MV-4-11 (cell line): ENCODE results near the gene KEAP1.
"Not testable (repeated sequence)": the region's sequence is repeated elsewhere in the genome, so short reads cannot be mapped to it uniquely, and the experiment has no call there.

Experiments used
- DNase-seq: peaks from one replicate; lab custom pipeline; 2025; lab: John Stamatoyannopoulos, UW

KEAP1 gene

DNA sequence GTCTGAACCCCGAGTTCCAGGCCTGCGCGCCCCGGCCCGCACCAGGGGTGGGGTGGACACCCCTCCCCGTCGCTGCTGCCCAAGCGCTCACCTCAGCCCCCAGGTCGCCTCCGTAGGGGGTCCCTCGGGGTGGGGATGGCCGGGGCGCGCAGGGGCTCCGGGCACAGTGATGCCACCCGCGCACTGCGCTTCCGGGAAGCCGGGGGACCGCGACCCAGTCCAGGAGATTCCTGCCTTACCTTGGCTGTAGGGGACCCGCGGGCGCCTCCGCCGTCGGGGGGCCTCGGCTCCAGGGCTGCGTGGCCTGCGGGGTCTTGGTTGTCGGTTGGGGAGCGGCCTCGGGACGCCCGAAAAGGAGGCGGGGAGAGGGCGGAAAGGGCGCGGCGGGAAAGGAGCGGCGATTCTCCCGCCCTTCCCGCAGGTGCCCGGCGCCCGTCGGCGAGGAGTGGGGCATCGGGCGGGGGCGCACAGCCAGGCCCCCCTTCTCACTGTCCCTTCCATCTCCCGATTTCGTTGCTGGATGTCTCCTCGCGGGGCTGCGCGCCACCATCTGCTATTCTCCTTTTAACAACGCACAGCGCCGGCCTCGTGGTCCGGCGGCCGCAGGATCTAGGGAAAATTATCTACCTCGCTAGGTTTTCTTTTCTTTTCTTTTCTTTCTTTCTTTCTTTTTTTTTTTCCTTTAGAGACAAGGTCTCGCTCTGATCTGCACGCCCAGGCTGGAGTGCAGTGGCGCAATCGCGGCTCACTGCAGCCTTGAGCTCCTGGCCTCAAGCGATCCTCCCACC is at the start of gene KEAP1:
Gene KEAP1 (minus strand): TSS at position 355 of the 788 bp plus-strand sequence. CDS start 3,323 bp downstream, outside the sequence.
- DNase-seq: peak; percentile 73

DNA sequence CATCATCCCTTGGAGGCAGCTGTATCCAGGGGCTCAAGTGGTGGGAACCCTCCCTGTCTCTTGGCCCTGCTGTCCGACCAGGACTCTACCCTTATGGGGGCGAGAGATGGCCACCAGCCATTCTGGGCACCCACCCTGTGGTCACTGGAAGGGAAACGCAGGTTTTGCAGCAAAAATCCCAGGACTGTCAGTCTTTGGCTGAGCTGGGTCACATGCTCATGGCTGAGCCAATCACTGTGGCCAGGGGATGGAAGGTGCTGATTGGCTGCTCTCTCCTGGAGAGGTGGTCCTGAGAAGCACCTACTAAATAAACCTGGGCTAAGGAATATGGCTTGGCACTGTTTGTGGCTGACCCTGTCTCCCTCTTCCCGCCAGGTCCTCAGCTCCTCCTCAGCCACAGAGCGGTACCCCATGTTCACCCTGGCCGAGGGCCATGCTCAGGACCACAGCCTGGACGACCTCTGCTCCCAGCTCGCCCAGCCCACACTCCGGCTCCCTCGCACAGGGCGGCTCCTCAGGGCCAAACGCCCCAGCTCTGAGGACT is 49.4 kb upstream of the KEAP1 start:
- peak; percentile 47 for DNase-seq

- peak; percentile 89 for DNase-seq
Observed at GRCh38 chr19:10551698-10552301, 48.6 kb upstream of the KEAP1 start.

- DNase-seq: not testable (repeated sequence)
Observed at GRCh38 chr19:10551006-10551405, 47.9 kb upstream of the KEAP1 start.

GRCh38 chr19:10550336-10550735 is 47.2 kb upstream of the KEAP1 start:
- DNase-seq: no peak

GRCh38 chr19:10549733-10550132 is 46.6 kb upstream of the KEAP1 start:
- DNase-seq: no peak

GRCh38 chr19:10548746-10549276 is 45.7 kb upstream of the KEAP1 start:
- DNase-seq: no peak

GRCh38 chr19:10546817-10547216 is 43.7 kb upstream of the KEAP1 start:
- DNase-seq: no peak

- peak; percentile 18 for DNase-seq
Observed at GRCh38 chr19:10544753-10545251, 41.6 kb upstream of the KEAP1 start.

GRCh38 chr19:10544242-10544752 is 41.1 kb upstream of the KEAP1 start:
- peak; percentile 18 for DNase-seq

DNA sequence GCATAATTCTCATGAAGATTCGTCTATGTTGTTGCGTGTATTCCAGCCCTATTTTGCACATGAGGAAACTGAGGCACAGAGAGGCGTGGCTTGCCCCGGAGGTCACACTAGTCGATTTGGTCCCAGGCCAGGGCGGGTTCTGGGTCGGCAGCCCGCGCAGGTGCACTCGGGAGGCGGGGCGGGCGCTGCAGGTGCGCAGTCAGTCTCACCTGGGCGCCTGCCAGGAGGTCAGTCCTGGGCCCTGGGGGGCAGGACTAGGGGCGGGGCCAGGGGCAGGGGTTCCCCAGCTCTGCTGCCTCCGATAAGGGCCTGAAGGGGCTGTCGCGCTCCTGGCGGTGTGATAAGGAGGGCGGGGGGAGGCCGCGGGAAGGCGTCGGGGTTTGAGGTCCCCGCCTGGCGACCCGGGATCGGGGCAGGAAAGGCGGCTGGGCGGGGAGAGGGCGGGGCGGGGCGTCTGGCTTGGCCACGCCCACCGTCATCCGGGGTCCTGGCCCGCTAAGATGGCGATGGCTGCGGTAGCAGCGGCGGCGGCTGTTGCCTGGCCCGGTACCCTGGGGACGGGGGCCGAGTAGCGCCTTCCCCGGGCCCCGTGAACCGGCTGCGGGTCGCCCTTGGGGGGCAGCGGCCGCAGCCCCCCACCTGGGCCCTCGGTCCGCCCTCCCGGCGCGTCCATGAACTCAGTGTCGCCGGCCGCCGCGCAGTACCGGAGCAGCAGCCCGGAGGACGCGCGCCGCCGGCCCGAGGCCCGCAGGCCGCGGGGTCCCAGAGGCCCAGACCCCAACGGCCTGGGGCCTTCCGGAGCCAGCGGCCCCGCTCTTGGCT is 40.5 kb upstream of the KEAP1 start, which contains the start of gene ATG4D:
Gene ATG4D (plus strand): TSS at position 485 of the 822 bp plus-strand sequence. CDS start 187 bp downstream, at position 672.
- DNase-seq: peak; percentile 61

DNA sequence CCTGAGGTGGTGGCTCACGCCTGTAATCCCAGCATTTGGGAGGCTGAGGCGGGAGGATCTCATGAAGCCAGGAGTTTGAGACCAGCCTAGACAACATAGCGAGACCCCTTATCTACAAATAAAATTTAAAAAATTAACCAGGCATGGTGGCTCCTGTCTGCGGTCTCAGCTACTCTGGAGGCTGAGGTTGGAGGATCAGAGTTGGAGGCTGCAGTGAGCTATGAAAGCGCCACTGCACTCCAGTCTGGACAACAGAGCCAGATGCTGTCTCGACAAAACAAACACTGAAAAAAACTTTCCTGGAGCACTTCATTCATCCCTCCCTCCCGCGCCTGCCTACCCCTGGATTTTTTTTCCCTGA is 39.9 kb upstream of the KEAP1 start:
- DNase-seq: no peak

GRCh38 chr19:10539016-10539415 is 35.9 kb upstream of the KEAP1 start:
- DNase-seq: peak; percentile 84

DNA sequence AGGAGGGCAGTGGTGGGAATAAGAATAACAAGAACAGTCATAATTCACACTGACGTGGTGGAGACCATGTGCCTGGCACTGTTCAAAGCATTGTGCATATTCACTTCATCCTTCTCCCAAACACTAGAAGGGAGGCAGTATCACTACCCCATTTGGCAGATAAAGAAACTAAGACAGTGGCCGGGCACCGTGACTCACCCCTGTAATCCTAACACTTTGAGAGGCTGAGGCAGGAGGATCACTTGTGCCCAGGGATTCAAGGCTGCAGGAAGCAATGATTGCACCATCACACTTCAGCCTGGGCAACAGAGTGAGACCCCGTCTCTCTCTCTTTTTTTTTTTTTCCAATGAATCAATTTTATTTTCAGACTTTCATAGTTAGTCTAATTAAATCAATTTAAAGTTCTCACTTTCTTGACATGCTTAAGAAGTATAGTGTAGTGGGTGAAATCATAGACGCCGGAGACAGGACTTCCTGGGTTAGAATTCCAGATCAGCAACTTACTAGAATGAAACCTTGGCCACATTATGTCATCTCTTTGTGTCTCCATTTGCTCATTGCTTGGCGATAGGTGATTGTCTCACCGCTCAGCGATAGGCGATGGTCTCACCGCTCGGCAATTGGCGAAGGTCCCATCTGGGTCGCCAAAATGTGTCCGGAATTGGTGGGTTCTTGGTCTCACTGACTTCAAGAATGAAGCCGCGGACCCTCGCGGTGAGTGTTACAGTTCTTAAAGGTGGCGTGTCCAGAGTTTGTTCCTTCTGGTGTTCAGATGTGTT is 35.2 kb upstream of the KEAP1 start:
- peak; percentile 89 for DNase-seq

- DNase-seq: no peak
Observed at GRCh38 chr19:10537668-10538067, 34.5 kb upstream of the KEAP1 start.

- DNase-seq: no peak
Observed at GRCh38 chr19:10535613-10536012, 32.5 kb upstream of the KEAP1 start.

DNA sequence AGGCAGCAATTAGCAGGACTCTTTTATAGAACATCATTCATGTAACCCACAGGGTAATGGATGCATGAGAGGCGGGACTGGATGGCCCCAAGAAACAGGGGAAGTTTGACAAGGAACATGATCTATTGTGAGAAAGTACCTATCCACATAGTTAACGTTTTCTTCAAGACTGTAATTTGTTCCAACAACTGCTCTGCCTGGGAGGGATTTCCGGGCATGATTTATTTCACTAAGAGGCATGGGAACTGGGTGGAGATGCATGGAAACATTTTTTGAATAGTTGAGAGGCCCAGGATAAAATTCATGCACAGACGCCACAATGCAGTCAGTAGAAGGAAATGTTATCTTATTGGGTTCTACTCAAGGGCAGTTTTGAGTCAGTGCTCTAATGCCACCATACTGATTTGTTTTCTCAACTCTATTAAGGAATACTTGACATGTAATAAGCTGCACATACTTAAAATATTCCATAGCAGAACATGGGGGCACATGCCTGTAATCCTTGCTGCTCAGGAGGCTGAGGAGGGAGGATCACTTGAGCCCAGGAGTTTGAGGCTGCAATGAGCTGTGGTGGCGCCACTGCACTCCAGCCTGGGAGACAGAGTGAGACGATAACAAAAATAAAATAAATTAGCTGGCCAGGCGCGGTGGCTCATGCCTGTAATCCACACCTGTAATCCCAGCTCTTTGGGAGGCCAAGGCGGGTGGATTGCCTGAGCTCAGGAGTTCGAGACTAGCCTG is 30.7 kb upstream of the KEAP1 start:
- peak; percentile 46 for DNase-seq

DNA sequence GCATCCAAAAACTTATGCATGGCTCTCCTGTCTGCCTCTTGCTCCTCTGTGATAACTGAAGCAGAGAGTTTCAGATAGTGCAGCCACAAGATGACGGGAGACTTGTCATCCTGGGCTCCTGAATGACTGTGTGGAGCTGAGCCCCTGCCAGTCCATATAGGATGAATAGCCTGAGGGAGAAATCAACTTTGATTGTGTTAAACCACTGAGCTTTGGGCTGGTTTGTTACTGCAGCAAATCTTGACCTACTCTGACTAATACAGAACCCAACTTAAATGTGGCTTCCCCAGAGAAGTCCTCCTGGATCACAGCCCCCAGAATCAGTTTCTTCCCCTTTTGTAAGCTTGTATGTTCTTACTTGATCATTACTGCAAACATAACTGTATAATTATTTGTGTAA is 29.3 kb upstream of the KEAP1 start:
- no peak for DNase-seq

- not testable (repeated sequence) for DNase-seq
Observed at GRCh38 chr19:10526887-10527286, 23.7 kb upstream of the KEAP1 start.

DNA sequence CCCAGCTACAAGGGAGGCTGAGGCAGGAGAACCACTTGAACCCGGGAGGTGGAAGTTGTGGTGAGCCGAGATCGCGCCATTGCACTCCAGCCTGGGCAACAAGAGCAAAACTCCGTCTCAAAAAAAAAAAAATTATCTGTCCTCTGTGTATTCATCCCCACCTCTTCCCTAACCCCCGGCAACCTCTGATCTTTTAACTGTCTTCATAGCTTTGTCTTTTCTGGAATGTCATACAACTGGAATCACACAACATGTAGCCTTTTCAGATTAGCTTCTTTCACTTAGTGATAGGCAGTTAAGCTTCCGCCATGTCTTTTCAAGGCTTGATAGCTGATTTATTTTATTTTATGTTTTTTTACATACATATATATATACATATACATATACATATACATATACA is 22.5 kb upstream of the KEAP1 start:
- DNase-seq: no peak
